ENCODE measurements around the gene GPR55.

Gene GPR55

DNA sequence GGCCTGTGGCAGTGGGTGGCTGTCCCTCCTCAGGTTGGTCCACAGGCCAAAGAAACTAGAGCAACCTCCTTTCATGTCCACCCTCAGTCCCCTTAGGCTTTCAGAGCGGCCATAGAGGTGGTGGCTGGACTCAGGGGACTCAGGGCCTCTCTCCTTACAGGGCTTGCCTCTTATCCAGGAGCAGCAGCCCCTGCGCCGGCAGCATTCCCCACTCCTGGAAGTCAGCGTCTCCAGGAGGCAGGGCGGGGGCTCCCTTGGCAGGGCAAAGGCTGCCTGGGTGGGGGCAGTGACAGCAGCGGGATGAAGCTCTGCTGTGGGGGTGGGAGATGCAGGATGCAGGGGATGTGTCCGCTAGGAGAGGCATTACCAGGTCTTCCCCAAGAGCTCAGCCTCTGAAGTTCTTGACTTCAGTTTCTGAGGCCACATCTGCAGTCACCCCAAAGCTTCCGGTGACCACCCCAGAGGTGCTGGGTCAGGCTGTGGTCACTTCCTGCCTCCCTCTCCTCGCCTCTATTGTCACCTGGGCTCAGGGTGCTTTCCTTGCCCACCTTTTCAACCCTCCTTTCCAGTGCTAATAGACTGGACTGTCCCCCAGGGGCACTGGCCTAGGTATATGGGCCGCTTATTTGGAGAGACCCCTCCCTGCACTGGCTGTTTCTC lies 8.6 kb upstream of the GPR55 start:
- no peak for DNase-seq

- no peak for DNase-seq
Measured at GRCh38 chr2:230932556-230933511, 7.8 kb upstream of the GPR55 start.

- no peak for DNase-seq
Measured at GRCh38 chr2:230931556-230932231, 6.7 kb upstream of the GPR55 start.

DNA sequence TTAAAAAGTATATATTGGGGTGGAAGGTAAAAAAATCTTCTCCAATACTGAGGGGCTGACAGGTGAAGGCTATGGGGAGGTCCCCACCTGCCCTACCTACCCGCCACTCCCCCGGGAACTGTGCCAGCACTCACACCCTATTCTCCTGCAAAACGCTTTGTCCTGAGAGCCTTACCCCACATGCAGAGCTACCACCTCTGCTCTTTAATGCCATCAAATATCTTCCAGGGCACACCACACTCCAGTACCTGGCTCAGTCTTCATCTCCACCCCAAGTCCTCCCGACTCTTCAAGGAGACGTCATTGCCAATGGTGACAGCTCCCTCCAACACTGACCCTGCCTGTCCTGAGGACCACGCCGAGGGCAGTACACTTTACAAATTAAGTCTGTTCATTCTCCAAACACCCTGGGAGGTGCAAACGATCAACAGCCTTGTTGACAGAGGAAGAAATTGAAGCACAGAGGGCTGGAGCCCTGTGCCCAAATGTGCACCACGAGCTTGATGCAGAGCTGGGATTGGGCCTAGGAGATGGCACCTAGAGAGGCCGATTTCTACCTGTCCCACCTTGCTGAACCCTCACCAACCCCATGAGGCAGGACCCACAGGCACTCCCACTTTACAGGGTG lies 6.0 kb upstream of the GPR55 start:
- DNase-seq, result no peak

- no peak for DNase-seq
Measured at GRCh38 chr2:230930149-230930780, 5.2 kb upstream of the GPR55 start.

DNA sequence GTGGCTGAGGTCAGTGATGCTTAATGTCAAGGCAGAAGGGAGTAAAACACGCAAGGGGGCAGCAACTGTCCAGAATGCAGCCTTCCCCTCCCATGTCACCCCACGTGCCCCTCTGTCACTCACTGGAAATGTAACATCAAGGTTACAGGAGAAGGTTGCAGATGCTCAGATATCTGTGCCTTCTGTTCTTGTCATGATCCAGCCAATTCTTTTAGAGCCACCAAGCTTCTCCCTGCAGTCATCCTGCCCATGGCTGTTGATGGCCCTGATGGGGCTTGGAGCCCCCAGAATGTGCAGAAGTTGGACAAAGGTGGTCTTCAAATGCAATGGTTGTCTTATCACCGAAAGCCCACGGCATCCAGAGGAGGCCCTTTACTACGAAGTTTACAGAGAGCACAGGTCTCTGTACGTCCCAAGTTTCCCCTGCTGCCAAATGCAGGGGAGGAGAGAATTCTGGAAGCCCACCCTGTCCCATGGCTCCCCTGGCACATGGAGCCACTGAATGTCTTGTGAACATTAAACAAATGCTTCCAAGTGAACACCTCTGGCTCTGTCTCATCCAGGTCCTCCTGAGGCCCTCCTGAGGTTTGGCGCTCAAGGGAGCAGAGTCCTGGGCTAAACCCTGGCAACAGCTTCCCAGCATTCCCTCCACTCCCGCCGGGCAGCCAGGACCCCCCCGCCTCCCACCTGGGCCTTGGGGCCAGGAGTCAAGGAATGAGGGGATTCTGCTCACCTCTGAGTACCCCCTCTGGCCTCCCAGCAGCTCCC lies 4.5 kb upstream of the GPR55 start:
- no peak for DNase-seq

GRCh38 chr2:230928701-230929380 lies 3.8 kb upstream of the GPR55 start:
- no peak for DNase-seq

DNA sequence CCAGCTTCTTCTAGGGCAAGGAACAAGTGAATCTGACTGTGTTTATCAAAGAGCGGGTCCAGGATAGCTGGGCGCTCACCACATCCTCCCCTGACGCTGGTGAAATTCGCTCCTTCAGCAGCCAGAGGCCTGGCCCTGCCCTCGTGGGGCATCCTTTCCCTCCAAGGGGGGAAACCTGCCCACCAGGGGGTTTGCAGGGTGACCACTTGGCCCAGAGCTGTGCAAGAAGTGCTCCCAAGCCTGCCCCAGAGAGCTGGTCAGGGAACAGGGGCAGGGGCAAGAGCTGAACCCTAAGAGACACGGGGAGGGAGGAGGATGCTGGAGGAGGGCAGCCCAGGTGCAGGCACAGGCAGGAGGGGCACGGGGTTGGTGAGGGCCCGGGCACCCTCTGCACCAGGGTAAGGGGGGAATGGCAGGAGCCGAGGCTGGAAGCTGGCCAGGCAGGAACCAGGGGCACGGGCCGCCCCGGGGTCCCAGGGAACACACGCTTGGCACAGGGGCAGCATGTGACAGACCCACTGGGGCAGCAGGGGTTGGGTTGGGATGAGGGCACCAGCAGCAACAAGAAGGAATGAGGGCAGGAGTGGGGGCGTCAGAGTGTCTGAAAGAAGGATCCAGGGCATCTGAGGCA lies 2.8 kb upstream of the GPR55 start:
- DNase-seq, result no peak

GRCh38 chr2:230925879-230926765 lies 1.1 kb upstream of the GPR55 start:
- DNase-seq, result no peak

DNA sequence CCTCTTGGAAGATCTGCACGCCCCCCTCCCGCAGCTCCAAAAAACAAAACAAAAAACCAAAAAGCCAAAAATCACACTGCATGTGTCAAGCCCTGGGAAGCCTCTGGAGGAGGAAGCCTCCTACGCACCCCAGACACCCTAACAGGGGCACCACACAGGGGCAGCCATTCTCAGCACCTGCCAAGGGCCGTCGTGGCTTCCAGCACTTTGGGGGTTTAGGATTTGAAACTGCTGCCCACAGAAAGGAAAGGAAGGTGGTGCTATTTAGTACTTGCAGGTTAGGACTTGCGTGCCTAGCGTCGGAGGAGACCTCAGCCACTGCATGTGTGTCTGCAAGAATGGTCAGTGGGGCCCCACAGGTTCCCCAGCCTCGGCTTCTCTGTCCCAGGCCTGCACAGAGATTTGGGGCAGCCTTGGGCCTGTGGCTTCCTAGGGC lies 419 bp upstream of the GPR55 start:
- no peak for DNase-seq

GRCh38 chr2:230924092-230924469 lies 961 bp downstream of the GPR55 start:
- no peak for DNase-seq

DNA sequence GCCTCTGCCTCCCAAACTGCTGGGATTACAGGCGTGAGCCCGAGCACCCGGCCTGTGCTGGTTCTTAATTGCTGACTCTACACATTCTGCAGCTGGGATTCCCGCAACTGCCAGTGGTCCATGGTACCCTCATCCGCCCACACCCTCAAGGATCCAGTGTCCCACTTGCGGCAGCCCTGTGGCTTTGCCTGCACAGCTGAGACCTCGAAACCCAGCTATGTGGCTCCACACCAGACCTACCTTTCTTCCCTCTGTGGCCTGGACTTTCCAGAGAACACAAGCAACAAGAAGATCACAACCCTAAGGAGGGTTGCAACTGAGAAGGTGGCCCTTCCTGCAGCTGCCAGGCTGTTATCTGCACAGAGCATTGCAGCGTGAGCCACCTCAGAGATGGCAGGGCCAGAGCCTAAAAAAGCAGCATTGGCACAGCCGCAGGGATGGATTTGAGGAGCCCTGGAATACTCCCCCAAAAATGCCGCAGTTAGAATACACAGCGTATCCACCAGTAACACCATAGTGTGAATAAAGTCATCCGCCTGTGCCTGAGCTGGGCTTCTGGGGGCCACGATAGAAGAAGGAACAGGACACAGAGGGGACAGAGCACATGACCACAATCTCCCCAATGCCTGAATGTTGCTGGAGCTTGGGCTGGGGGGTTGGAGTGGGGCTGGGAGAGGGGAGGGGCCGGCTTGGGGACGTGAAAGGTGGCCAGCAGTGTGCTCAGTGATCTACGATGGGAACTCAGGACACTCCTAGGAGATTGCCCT lies 1.9 kb downstream of the GPR55 start:
- no peak for DNase-seq

- no peak for DNase-seq
Measured at GRCh38 chr2:230921806-230922595, 3.0 kb downstream of the GPR55 start.

DNA sequence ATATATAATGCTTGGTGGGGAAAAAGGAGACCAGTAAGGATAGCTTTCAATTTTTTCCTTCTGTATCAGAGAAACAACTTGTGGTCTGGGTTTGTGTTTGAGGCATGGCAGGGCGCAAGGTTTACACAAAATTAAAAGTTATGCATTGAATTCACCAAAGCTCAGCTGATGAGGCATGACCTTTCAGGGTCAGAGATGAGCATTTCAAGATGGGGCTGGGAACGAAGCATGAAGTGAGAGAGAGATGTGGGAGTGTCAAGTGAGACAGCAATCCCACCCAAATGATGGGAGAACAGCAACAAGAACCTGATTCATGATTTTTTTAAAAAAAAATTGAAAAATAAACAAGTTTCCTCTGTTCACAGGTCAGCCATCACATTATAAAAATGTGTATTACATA lies 4.9 kb downstream of the GPR55 start:
- no peak for DNase-seq

DNA sequence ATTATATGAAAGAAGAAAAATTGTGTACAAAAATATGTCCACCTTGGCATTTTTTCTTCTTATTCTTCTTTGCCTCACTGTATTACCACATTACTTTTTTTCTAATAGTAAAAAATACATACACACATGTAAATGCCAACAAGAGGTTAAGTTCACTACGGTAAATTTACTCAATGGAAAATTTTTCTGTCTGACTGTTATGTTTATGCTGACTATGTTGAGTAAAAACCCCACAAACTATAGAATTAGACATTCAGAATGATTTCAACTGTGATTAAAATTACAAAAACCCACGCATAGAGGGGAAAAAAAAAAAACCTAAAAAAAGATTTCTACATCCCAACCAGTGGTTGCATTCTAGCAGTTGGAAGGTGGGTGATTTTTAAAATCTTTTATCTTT lies 5.4 kb downstream of the GPR55 start:
- DNase-seq, result no peak

- no peak for DNase-seq
Measured at GRCh38 chr2:230919240-230919639, 5.8 kb downstream of the GPR55 start.

DNA sequence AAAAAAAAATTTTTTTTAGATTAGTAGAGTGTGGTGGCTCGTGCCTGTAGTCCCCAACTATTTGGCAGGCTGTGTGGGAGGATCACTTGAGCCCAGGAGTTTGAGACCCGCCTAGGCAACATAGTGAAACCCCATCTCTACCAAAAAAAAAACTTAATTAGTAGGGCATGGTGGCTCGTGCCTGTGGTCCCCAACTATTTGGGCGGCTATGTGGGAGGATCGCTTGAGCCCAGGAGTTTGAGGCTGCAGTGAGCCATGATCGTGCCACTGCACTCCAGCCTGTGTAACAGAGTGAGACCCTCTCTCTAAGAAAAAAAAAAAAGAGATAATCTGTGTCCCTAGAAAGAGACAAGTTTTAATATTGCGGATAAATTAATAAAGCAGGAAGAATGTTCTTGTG lies 8.8 kb downstream of the GPR55 start:
- no peak for DNase-seq

DNA sequence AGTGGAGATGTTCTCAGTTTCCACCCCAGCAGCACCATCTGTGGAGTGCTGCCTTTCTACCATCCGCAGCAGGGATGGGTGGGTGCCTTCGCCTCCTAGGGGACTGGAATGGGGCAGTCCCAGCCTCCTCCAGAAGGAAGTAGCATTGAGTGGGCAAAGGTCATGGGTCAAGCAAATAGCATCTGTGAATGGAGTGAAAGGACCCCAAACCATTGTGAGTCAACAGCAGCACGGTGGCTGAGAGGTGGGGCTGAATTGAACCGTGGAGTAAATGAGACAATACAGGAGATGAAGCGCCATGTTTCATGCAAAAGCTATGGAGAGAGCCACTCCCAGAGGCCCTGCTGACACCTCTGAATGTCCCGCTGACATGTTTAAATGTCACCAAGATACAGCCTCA lies 9.7 kb downstream of the GPR55 start:
- no peak for DNase-seq

Measured in activated effector memory CD4-positive, alpha-beta T cell treated with Interleukin-2 at 50 U/mL for 16 hours (primary cell).